ENCODE measurements around the gene PHF1.
"Not testable (repeated sequence)": the region's sequence is repeated elsewhere in the genome, so short reads cannot be mapped to it uniquely, and the experiment has no call there.

- TF ChIP-seq EZH2 (IDR thresholded peaks at IDR 0.05); POLR2AphosphoS5 (IDR thresholded peaks at IDR 0.05; ENCODE audit: borderline replicate concordance, low read depth, low read length): not testable (repeated sequence)
Observed at GRCh38 chr6:33399881-33400280, 10.9 kb upstream of the PHF1 start.
